Epithelial cell of esophagus (primary cell): ENCODE data around the gene CACYBP.

Experiments
- DNase-seq: peaks from one replicate; pipeline ENCODE4 v3.0.0; 2010; ENCODE audit warnings: low read depth
- H3K4me3 ChIP-seq: 2 replicates; pipeline ENCODE4 v1.5.1; 2011; ENCODE audit warnings: mild to moderate bottlenecking, low read length, control low read depth
- CTCF ChIP-seq: IDR thresholded peaks from 2 replicates; pipeline ENCODE4 v1.5.1; 2011; ENCODE audit warnings: low read depth, mild to moderate bottlenecking, low read length, control low read depth, inconsistent platforms; ENCODE audit not compliant: insufficient read depth; ENCODE audit errors: missing control alignments

CACYBP gene

DNA sequence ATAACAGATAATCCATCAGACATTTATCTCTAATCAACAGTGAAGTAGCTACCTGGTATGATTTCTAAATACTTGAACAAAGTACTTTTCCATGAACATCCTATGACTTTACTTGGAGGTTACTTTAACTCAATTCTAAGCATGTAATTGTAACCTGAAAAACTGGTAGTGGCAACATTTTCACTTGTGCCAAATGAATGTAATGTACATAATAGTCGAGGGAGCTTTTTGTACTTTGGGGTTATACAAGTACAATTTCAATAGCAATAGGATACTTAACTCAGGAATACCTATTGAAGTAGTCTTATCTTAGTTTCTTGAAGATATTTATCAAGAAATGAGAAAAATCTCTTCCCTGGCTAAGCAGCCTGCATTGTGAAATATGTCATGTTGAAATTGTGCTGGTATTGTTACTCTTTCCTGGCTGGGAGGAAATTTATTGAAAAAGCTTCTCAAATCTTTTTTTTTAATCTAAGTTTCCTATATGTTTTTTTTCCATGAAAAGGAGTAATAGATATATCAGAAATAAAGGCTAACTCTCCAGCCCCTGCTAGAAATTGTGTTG lies 33.7 kb upstream of the CACYBP start:
- H3K4me3 ChIP-seq, result peak overlapping the region; percentile 38
- TF ChIP-seq CTCF, result no peak
- DNase-seq, result peak; percentile 82

- TF ChIP-seq CTCF, result no peak
- H3K4me3 ChIP-seq, result no peak overlapping the region
- no peak for DNase-seq
Measured at GRCh38 chr1:174967845-174968705, 31.7 kb upstream of the CACYBP start.

DNA sequence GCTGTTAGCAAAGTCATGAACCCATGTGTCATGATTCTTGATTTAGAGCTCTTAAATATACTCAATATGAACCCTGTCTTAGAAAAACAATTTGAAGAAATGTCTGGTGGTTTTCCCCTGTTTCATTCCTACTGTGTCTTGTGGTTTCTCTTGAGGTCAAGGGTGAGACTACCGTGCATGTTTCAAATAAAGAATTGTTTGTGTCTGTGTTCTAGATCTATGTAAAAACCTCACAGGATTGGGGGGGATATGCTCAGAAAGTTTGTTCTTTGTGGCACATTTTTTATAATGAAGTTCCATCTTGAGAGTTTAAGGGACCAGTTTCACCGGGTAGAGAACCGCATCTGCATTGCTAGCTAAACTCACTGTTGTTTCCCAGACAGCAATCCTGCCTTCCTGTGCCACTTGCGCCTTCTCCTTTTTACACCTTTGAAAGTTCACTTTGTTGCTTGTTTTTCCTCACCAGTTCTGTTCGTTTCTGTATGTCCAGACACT lies 30.9 kb upstream of the CACYBP start:
- DNase-seq, result peak; percentile 30
- H3K4me3 ChIP-seq, result no peak overlapping the region
- TF ChIP-seq CTCF, result no peak

DNA sequence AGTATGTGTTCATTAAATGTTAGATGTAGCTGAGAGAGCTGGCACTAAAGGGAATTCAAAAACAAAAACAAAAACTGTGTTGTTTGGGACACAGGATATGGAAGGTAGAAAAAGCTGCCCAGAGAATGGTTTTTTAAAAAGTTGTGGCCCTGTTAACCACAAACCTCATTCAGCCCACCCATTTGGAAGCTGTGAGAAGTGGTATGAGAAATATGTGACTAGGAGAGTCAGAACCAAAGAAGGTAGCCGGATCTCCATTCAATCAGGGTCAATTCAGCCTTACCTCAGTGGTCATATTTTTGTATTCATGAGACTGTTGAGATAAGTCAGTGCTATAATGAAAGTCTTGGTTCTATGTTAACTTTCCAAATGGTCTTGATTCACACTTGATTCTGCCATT lies 29.8 kb upstream of the CACYBP start:
- DNase-seq, result no peak
- no peak for TF ChIP-seq CTCF
- no peak overlapping the region for H3K4me3 ChIP-seq

- DNase-seq, result no peak
- H3K4me3 ChIP-seq, result no peak overlapping the region
- TF ChIP-seq CTCF, result no peak
Measured at GRCh38 chr1:174971466-174971865, 28.3 kb upstream of the CACYBP start.

GRCh38 chr1:174971902-174972301 lies 27.8 kb upstream of the CACYBP start:
- no peak for DNase-seq
- no peak for TF ChIP-seq CTCF
- no peak overlapping the region for H3K4me3 ChIP-seq

GRCh38 chr1:174974711-174975119 lies 25.0 kb upstream of the CACYBP start:
- no peak for DNase-seq
- TF ChIP-seq CTCF, result no peak
- no peak overlapping the region for H3K4me3 ChIP-seq
